Measurements from ENCODE around the gene SPARCL1.
"Not testable (repeated sequence)": the region's sequence is repeated elsewhere in the genome, so short reads cannot be mapped to it uniquely, and the experiment has no call there.

Gene SPARCL1

GRCh38 chr4:87506974-87507701 lies 22.0 kb downstream of the SPARCL1 start:
- TF ChIP-seq JUND (IDR thresholded peaks at IDR 0.05; ENCODE audit: low read depth) = no peak
- in situ Hi-C loops (cut with HindIII; ENCODE audit: low pct_unique_long_range_greater_than_20kb, low sequenced_read_pairs) = no loop called here
- no peak for DNase-seq (ENCODE audit: low read depth in 1 of 2, low spot score in 1 of 2)

- DNase-seq (ENCODE audit: low read depth in 1 of 2, low spot score in 1 of 2) = no peak
- in situ Hi-C loops (cut with HindIII; ENCODE audit: low pct_unique_long_range_greater_than_20kb, low sequenced_read_pairs) = no loop called here
- no peak for TF ChIP-seq JUND (IDR thresholded peaks at IDR 0.05; ENCODE audit: low read depth)
These were observed 23.3 kb downstream of the SPARCL1 start for GRCh38 chr4:87505862-87506261.

- in situ Hi-C loops (cut with HindIII; ENCODE audit: low pct_unique_long_range_greater_than_20kb, low sequenced_read_pairs) = no loop called here
- TF ChIP-seq JUND (IDR thresholded peaks at IDR 0.05; ENCODE audit: low read depth) = no peak
- no peak for DNase-seq (ENCODE audit: low read depth in 1 of 2, low spot score in 1 of 2)
These were observed 26.5 kb downstream of the SPARCL1 start for GRCh38 chr4:87502580-87503238.

GRCh38 chr4:87500092-87500462 lies 29.1 kb downstream of the SPARCL1 start:
- DNase-seq (ENCODE audit: low read depth in 1 of 2, low spot score in 1 of 2) = no peak
- in situ Hi-C loops (cut with HindIII; ENCODE audit: low pct_unique_long_range_greater_than_20kb, low sequenced_read_pairs) = no loop called here
- no peak for TF ChIP-seq JUND (IDR thresholded peaks at IDR 0.05; ENCODE audit: low read depth)

- no peak for TF ChIP-seq JUND (IDR thresholded peaks at IDR 0.05; ENCODE audit: low read depth)
- no peak for DNase-seq (ENCODE audit: low read depth in 1 of 2, low spot score in 1 of 2)
- in situ Hi-C loops (cut with HindIII; ENCODE audit: low pct_unique_long_range_greater_than_20kb, low sequenced_read_pairs) = no loop called here
These were observed 29.6 kb downstream of the SPARCL1 start for GRCh38 chr4:87499403-87500091.

- no peak for TF ChIP-seq JUND (IDR thresholded peaks at IDR 0.05; ENCODE audit: low read depth)
- no peak for DNase-seq (ENCODE audit: low read depth in 1 of 2, low spot score in 1 of 2)
- in situ Hi-C loops (cut with HindIII; ENCODE audit: low pct_unique_long_range_greater_than_20kb, low sequenced_read_pairs) = no loop called here
These were observed 30.7 kb downstream of the SPARCL1 start for GRCh38 chr4:87498446-87498900.

GRCh38 chr4:87497578-87497977 lies 31.6 kb downstream of the SPARCL1 start:
- TF ChIP-seq JUND (IDR thresholded peaks at IDR 0.05; ENCODE audit: low read depth) = no peak
- in situ Hi-C loops (cut with HindIII; ENCODE audit: low pct_unique_long_range_greater_than_20kb, low sequenced_read_pairs) = no loop called here
- no peak for DNase-seq (ENCODE audit: low read depth in 1 of 2, low spot score in 1 of 2)

GRCh38 chr4:87497159-87497558 lies 32.0 kb downstream of the SPARCL1 start:
- no peak for DNase-seq (ENCODE audit: low read depth in 1 of 2, low spot score in 1 of 2)
- no peak for TF ChIP-seq JUND (IDR thresholded peaks at IDR 0.05; ENCODE audit: low read depth)
- in situ Hi-C loops (cut with HindIII; ENCODE audit: low pct_unique_long_range_greater_than_20kb, low sequenced_read_pairs) = no loop called here

GRCh38 chr4:87493115-87493514 lies 36.1 kb downstream of the SPARCL1 start:
- in situ Hi-C loops (cut with HindIII; ENCODE audit: low pct_unique_long_range_greater_than_20kb, low sequenced_read_pairs) = no loop called here
- no peak for TF ChIP-seq JUND (IDR thresholded peaks at IDR 0.05; ENCODE audit: low read depth)
- DNase-seq (ENCODE audit: low read depth in 1 of 2, low spot score in 1 of 2) = no peak

GRCh38 chr4:87491851-87492250 lies 37.3 kb downstream of the SPARCL1 start:
- in situ Hi-C loops (cut with HindIII; ENCODE audit: low pct_unique_long_range_greater_than_20kb, low sequenced_read_pairs) = not testable (repeated sequence)

GRCh38 chr4:87491436-87491835 lies 37.7 kb downstream of the SPARCL1 start:
- no peak for DNase-seq (ENCODE audit: low read depth in 1 of 2, low spot score in 1 of 2)
- in situ Hi-C loops (cut with HindIII; ENCODE audit: low pct_unique_long_range_greater_than_20kb, low sequenced_read_pairs) = no loop called here
- no peak for TF ChIP-seq JUND (IDR thresholded peaks at IDR 0.05; ENCODE audit: low read depth)

More at GRCh38 chr4:87491851-87492250, 37.3 kb downstream of the SPARCL1 start:
- not testable (repeated sequence) for DNase-seq (ENCODE audit: low read depth in 1 of 2, low spot score in 1 of 2)

- TF ChIP-seq JUND (IDR thresholded peaks at IDR 0.05; ENCODE audit: low read depth) = no peak
- in situ Hi-C loops (cut with HindIII; ENCODE audit: low pct_unique_long_range_greater_than_20kb, low sequenced_read_pairs) = no loop called here
- no peak for DNase-seq (ENCODE audit: low read depth in 1 of 2, low spot score in 1 of 2)
These were observed 38.4 kb downstream of the SPARCL1 start for GRCh38 chr4:87490664-87491369.
